Measurements from ENCODE around the gene PARD6G.
A peak's percentile ranks its signal among the peaks of the same experiment; 100 is the strongest.
"Not testable (repeated sequence)": the region's sequence is repeated elsewhere in the genome, so short reads cannot be mapped to it uniquely, and the experiment has no call there.

PARD6G gene

GRCh38 chr18:80171054-80171872 is 76.1 kb downstream of the PARD6G start:
- no peak for DNase-seq (ENCODE audit: low spot score)

GRCh38 chr18:80170395-80171053 is 76.8 kb downstream of the PARD6G start:
- no peak for DNase-seq (ENCODE audit: low spot score)

GRCh38 chr18:80169607-80170006 is 77.7 kb downstream of the PARD6G start:
- DNase-seq (ENCODE audit: low spot score), result no peak

- no peak for DNase-seq (ENCODE audit: low spot score)
These were observed 78.3 kb downstream of the PARD6G start for GRCh38 chr18:80168982-80169381.

GRCh38 chr18:80168346-80168745 is 79.0 kb downstream of the PARD6G start:
- DNase-seq (ENCODE audit: low spot score), result no peak

GRCh38 chr18:80167931-80168330 is 79.4 kb downstream of the PARD6G start:
- no peak for DNase-seq (ENCODE audit: low spot score)

GRCh38 chr18:80167331-80167730 is 80.0 kb downstream of the PARD6G start:
- no peak for DNase-seq (ENCODE audit: low spot score)

GRCh38 chr18:80166725-80167124 is 80.6 kb downstream of the PARD6G start:
- DNase-seq (ENCODE audit: low spot score), result no peak

GRCh38 chr18:80166240-80166639 is 81.1 kb downstream of the PARD6G start:
- DNase-seq (ENCODE audit: low spot score), result no peak

- DNase-seq (ENCODE audit: low spot score), result not testable (repeated sequence)
These were observed 82.5 kb downstream of the PARD6G start for GRCh38 chr18:80164727-80165355.

- no peak for DNase-seq (ENCODE audit: low spot score)
These were observed 84.1 kb downstream of the PARD6G start for GRCh38 chr18:80163183-80163582.

GRCh38 chr18:80161781-80162417 is 85.4 kb downstream of the PARD6G start:
- no peak for DNase-seq (ENCODE audit: low spot score)

- no peak for DNase-seq (ENCODE audit: low spot score)
These were observed 87.3 kb downstream of the PARD6G start for GRCh38 chr18:80159713-80160636.

- no peak for DNase-seq (ENCODE audit: low spot score)
These were observed 88.9 kb downstream of the PARD6G start for GRCh38 chr18:80158365-80158764.

GRCh38 chr18:80157708-80158343 is 89.5 kb downstream of the PARD6G start:
- peak; percentile 74 for DNase-seq (ENCODE audit: low spot score)

GRCh38 chr18:80154293-80154692 is 93.0 kb downstream of the PARD6G start:
- DNase-seq (ENCODE audit: low spot score), result no peak

- DNase-seq (ENCODE audit: low spot score), result no peak
These were observed 97.6 kb downstream of the PARD6G start for GRCh38 chr18:80149667-80150066.

- peak; percentile 30 for DNase-seq (ENCODE audit: low spot score)
These were observed 98.8 kb downstream of the PARD6G start for GRCh38 chr18:80148326-80149199.

- peak; percentile 89 for DNase-seq (ENCODE audit: low spot score)
These were observed 99.6 kb downstream of the PARD6G start for GRCh38 chr18:80147418-80148325.
